ENCODE results near the gene UTF1.

Gene UTF1

GRCh38 chr10:133254421-133255120, 24.6 kb downstream of the UTF1 start:
- H3K27ac ChIP-seq (ENCODE audit: insufficient read depth in 1 of 2, low read depth in 1 of 2, low read length in 2 of 2, poor library complexity in 1 of 2, severe bottlenecking in 2 of 2) = no peak overlapping the region
- 97% methylated on average over 9 of the region's 13 CpGs for WGBS (ENCODE audit: insufficient coverage)
- ChIA-PET CTCF (interaction anchor here (0.7 to 6.8 kb wide), 2 partner anchors 9 to 23 kb away, joined by 4 to 112 read pairs; partner anchors contain the start of gene ADAM8), POLR2A (no interaction called here)
- no peaks in the 10 kb centered on the region for H3K9me3 ChIP-seq (ENCODE audit: control extremely low read depth in 1 of 5, control insufficient read depth in 4 of 5, insufficient read depth in 2 of 5, low read depth in 1 of 5, low read length in 4 of 5)
- H3K4me1 ChIP-seq (ENCODE audit: control extremely low read depth in 1 of 4, control insufficient read depth in 4 of 4, insufficient read depth in 4 of 4, low read length in 3 of 4) = peaks cover 5 to 41% (median 36%) of the 10 kb centered on the region in 4 experiments
- H3K27me3 ChIP-seq (replicated peaks in 2 of 5; ENCODE audit: control insufficient read depth in 4 of 5, insufficient read depth in 5 of 5, low read length in 4 of 5) = no peaks in the 10 kb centered on the region
- no peaks in the 10 kb centered on the region for H3K36me3 ChIP-seq (ENCODE audit: control insufficient read depth in 4 of 4, insufficient read depth in 4 of 4, low read length in 3 of 4)
- DNase-seq = no peak
- no peak overlapping the region for H3K4me3 ChIP-seq (ENCODE audit: control insufficient read depth in 1 of 7, extremely low read depth in 1 of 7, insufficient read depth in 4 of 7, low read depth in 2 of 7, low read length in 6 of 7)

DNA sequence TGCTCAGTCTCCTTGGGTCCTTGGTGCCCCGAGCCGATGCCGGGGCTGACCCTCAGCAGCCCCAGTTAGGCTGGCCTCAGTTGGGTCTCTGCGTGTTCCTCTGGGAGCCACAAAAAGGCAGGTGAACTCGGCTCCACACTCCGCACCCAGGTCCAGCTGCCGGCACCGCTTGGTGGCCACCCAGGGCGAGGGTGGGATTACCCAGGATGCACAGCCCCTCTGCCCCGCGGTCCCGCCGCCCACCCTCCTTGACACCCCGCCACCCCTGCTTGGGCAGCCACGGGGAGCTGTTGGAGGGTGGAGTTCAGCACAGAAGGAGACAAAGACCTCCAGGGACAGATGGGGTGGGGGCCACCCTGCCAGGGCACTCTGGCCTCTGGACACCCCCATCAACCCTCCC, 25.3 kb downstream of the UTF1 start:
- H3K9me3 ChIP-seq (ENCODE audit: control extremely low read depth in 1 of 5, control insufficient read depth in 4 of 5, insufficient read depth in 2 of 5, low read depth in 1 of 5, low read length in 4 of 5) = no peaks in the 10 kb centered on the region
- H3K4me3 ChIP-seq (ENCODE audit: control insufficient read depth in 1 of 7, extremely low read depth in 1 of 7, insufficient read depth in 4 of 7, low read depth in 2 of 7, low read length in 6 of 7) = no peak overlapping the region
- ChIA-PET POLR2A (no interaction called here), CTCF (interaction anchor here (6.7 to 6.8 kb wide), 2 partner anchors 9 to 22 kb away, joined by 44 to 112 read pairs; partner anchors contain the start of gene ADAM8)
- H3K27ac ChIP-seq (ENCODE audit: insufficient read depth in 1 of 2, low read depth in 1 of 2, low read length in 2 of 2, poor library complexity in 1 of 2, severe bottlenecking in 2 of 2) = no peak overlapping the region
- 93% methylated on average over 6 of the region's 15 CpGs for WGBS (ENCODE audit: insufficient coverage)
- no peaks in the 10 kb centered on the region for H3K27me3 ChIP-seq (replicated peaks in 2 of 5; ENCODE audit: control insufficient read depth in 4 of 5, insufficient read depth in 5 of 5, low read length in 4 of 5)
- H3K36me3 ChIP-seq (ENCODE audit: control insufficient read depth in 4 of 4, insufficient read depth in 4 of 4, low read length in 3 of 4) = no peaks in the 10 kb centered on the region
- DNase-seq = no peak
- peaks cover 5 to 48% (median 43%) of the 10 kb centered on the region in 4 experiments for H3K4me1 ChIP-seq (ENCODE audit: control extremely low read depth in 1 of 4, control insufficient read depth in 4 of 4, insufficient read depth in 4 of 4, low read length in 3 of 4)

DNA sequence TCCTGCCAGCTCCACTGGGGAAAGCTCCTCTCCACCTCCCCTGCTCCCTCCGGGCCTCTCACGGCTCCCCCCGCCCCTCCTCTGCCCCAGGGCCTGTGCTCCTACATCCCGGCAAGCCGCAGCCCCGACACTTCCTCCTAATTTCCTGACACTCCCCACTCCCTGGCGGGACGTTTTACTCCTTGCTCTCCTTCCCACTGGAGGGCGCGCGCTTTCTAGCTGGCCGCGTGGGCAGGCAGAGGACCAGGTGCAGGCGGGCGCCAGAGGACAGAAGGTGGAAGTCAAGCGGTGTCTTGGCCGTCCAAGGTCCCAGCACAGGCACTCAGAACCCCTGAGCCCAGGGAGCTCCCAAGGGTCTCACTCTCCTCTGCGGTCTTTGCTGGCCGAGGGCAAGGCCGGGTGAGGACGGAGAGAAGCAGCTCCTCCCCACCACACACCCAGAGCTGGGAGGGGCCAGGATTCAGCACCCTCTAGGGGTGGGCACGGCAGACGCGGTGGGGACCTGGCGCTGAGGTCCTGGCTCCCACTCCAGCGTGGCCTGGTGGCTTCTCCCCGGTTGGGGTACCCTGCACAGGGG, 27.6 kb downstream of the UTF1 start:
- DNase-seq = peak in 2 of 3 donors; percentile 59 to 71
- H3K27ac ChIP-seq (ENCODE audit: insufficient read depth in 1 of 2, low read depth in 1 of 2, low read length in 2 of 2, poor library complexity in 1 of 2, severe bottlenecking in 2 of 2) = peak overlapping the region in 1 of 2 experiments; percentile 79
- H3K36me3 ChIP-seq (ENCODE audit: control insufficient read depth in 4 of 4, insufficient read depth in 4 of 4, low read length in 3 of 4) = peaks cover 0 to 2% (median 0%) of the 10 kb centered on the region in 4 experiments
- WGBS (ENCODE audit: insufficient coverage) = 0% methylated on average over 18 of the region's 27 CpGs
- no peaks in the 10 kb centered on the region for H3K9me3 ChIP-seq (ENCODE audit: control extremely low read depth in 1 of 5, control insufficient read depth in 4 of 5, insufficient read depth in 2 of 5, low read depth in 1 of 5, low read length in 4 of 5)
- ChIA-PET CTCF (interaction anchor here (0.5 to 6.8 kb wide), 9 partner anchors 11 to 114 kb away, joined by 3 to 112 read pairs (median 8); partner anchors contain the start of gene ADAM8), POLR2A (interaction anchor here (0.9 to 3.2 kb wide), 5 partner anchors 10 to 24 kb away, joined by 3 to 54 read pairs (median 11); partner anchors contain the start of gene ADAM8)
- H3K4me1 ChIP-seq (ENCODE audit: control extremely low read depth in 1 of 4, control insufficient read depth in 4 of 4, insufficient read depth in 4 of 4, low read length in 3 of 4) = peaks cover 8 to 66% (median 62%) of the 10 kb centered on the region in 4 experiments
- peak overlapping the region in 4 of 7 experiments; percentile 40 to 52 (median 44) for H3K4me3 ChIP-seq (ENCODE audit: control insufficient read depth in 1 of 7, extremely low read depth in 1 of 7, insufficient read depth in 4 of 7, low read depth in 2 of 7, low read length in 6 of 7)
- H3K27me3 ChIP-seq (replicated peaks in 2 of 5; ENCODE audit: control insufficient read depth in 4 of 5, insufficient read depth in 5 of 5, low read length in 4 of 5) = no peaks in the 10 kb centered on the region

DNA sequence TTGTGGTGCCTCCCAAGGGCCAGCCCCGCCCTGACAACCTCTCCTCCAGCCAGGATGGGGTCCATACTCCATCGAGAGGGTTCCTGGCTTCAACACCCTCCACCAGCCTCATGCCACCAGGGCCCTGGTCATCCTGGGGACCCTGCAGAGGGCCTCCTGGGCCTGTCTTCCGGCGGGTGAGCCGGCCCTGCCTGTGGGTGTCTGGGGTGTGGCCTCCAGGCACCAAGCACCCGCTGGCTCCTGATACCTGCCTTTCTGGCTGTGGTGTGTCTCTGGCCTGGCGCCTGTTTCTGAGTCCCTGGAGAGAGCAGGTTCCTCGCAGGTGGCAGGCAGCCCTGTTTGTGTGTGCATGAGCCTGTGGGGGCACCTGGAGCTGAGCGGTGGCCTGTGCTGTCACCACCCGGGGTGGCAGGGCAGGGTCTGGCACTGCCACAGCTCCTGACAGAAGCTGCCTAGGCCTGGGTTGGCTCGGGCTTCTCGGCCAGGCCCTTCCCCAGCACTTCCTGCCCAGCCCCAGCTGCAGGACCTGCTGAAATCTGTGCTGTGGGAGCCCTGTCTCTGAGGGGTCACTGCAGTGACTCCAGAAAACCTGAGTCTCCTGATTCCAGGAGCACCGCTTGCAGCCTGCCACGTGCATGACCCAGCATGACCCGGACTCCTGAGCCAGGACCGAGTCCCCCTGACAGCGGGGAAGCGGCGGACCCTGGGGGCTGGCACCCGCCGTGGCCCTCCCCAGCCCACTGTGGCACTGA, 28.2 kb downstream of the UTF1 start:
- H3K27ac ChIP-seq (ENCODE audit: insufficient read depth in 1 of 2, low read depth in 1 of 2, low read length in 2 of 2, poor library complexity in 1 of 2, severe bottlenecking in 2 of 2) = peak overlapping the region in 1 of 2 experiments; percentile 79
- CTCF ChIA-PET = interaction anchor here (1.1 to 6.8 kb wide), 10 partner anchors 11 to 115 kb away, joined by 3 to 112 read pairs (median 7); partner anchors contain the start of gene ADAM8
- DNase-seq = peak in 2 of 3 donors; percentile 62 to 73
- POLR2A ChIA-PET = interaction anchor here (0.9 to 3.2 kb wide), 7 partner anchors 11 to 24 kb away, joined by 3 to 54 read pairs (median 4); partner anchors contain the start of gene ADAM8
- no peaks in the 10 kb centered on the region for H3K27me3 ChIP-seq (replicated peaks in 2 of 5; ENCODE audit: control insufficient read depth in 4 of 5, insufficient read depth in 5 of 5, low read length in 4 of 5)
- H3K9me3 ChIP-seq (ENCODE audit: control extremely low read depth in 1 of 5, control insufficient read depth in 4 of 5, insufficient read depth in 2 of 5, low read depth in 1 of 5, low read length in 4 of 5) = no peaks in the 10 kb centered on the region
- H3K4me1 ChIP-seq (ENCODE audit: control extremely low read depth in 1 of 4, control insufficient read depth in 4 of 4, insufficient read depth in 4 of 4, low read length in 3 of 4) = peaks cover 8 to 72% (median 68%) of the 10 kb centered on the region in 4 experiments
- WGBS (ENCODE audit: insufficient coverage) = 20% methylated on average over 14 of the region's 21 CpGs
- peak overlapping the region in 4 of 7 experiments; percentile 11 to 41 (median 34) for H3K4me3 ChIP-seq (ENCODE audit: control insufficient read depth in 1 of 7, extremely low read depth in 1 of 7, insufficient read depth in 4 of 7, low read depth in 2 of 7, low read length in 6 of 7)
- peaks cover 0 to 9% (median under 1%) of the 10 kb centered on the region in 4 experiments for H3K36me3 ChIP-seq (ENCODE audit: control insufficient read depth in 4 of 4, insufficient read depth in 4 of 4, low read length in 3 of 4)

DNA sequence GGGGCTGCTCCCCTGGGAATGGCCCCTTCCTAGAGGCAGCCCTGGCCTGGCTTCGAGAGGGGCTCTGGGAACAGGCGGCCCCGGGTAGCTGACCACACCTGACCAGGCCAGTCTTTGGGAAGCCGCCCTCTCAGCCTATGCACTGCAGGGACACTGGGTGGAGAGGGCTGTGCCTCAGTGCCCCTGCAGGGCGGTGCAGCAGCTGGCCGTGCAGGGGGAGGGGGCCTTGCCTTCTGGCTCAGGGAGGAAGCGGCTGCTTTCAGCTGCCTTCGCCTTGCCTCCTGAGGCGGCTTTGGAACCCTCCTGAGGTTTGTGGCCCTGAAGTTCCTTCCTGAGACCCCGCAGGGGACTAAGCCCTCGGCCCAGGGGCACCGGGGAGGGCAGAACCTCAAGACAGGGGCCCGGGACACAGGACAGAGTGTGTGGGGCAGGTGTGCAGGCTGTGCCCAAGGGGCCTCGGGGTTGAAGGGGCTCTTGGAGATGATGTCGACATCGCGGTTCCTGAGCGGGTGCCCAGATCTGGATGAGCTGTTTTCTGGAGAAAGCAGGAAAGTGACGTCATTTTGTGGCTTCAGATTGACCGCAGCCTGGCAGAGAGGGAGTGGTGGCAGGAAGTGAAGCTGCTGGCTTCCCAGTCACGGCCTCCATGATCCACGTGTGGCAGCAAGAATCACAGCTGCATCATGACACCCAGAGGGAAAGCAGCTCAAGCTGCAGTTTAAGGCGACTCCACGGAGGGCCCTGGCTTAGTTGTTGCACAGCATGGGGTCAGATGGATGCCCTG, 29.0 kb downstream of the UTF1 start:
- H3K9me3 ChIP-seq (ENCODE audit: control extremely low read depth in 1 of 5, control insufficient read depth in 4 of 5, insufficient read depth in 2 of 5, low read depth in 1 of 5, low read length in 4 of 5) = no peaks in the 10 kb centered on the region
- H3K36me3 ChIP-seq (ENCODE audit: control insufficient read depth in 4 of 4, insufficient read depth in 4 of 4, low read length in 3 of 4) = peaks cover 0 to 15% (median 2%) of the 10 kb centered on the region in 4 experiments
- peak overlapping the region in 4 of 7 experiments; percentile 15 to 40 (median 34) for H3K4me3 ChIP-seq (ENCODE audit: control insufficient read depth in 1 of 7, extremely low read depth in 1 of 7, insufficient read depth in 4 of 7, low read depth in 2 of 7, low read length in 6 of 7)
- 2% methylated on average over 24 of the region's 24 CpGs for WGBS (ENCODE audit: insufficient coverage)
- peaks cover 8 to 72% (median 68%) of the 10 kb centered on the region in 4 experiments for H3K4me1 ChIP-seq (ENCODE audit: control extremely low read depth in 1 of 4, control insufficient read depth in 4 of 4, insufficient read depth in 4 of 4, low read length in 3 of 4)
- ChIA-PET CTCF (interaction anchor here (0.9 to 6.8 kb wide), 10 partner anchors 9 to 354 kb away, joined by 3 to 112 read pairs (median 6); partner anchors contain the start of gene ADAM8), POLR2A (interaction anchor here (0.7 to 3.2 kb wide), 6 partner anchors 12 to 49 kb away, joined by 3 to 54 read pairs (median 8); partner anchors contain the start of gene ADAM8)
- peak; percentile 99 for DNase-seq
- no peaks in the 10 kb centered on the region for H3K27me3 ChIP-seq (replicated peaks in 2 of 5; ENCODE audit: control insufficient read depth in 4 of 5, insufficient read depth in 5 of 5, low read length in 4 of 5)
- peak overlapping the region in 1 of 2 experiments; percentile 79 for H3K27ac ChIP-seq (ENCODE audit: insufficient read depth in 1 of 2, low read depth in 1 of 2, low read length in 2 of 2, poor library complexity in 1 of 2, severe bottlenecking in 2 of 2)

- Histone ChIP-seq H3K36me3 (ENCODE audit: control insufficient read depth in 4 of 4, insufficient read depth in 4 of 4, low read length in 3 of 4) (peaks cover 0 to 20% (median 4%) of the 10 kb centered on the region in 4 experiments), H3K27ac (ENCODE audit: insufficient read depth in 1 of 2, low read depth in 1 of 2, low read length in 2 of 2, poor library complexity in 1 of 2, severe bottlenecking in 2 of 2) (peak overlapping the region in 1 of 2 experiments; percentile 52), H3K4me1 (ENCODE audit: control extremely low read depth in 1 of 4, control insufficient read depth in 4 of 4, insufficient read depth in 4 of 4, low read length in 3 of 4) (peaks cover 8 to 74% (median 70%) of the 10 kb centered on the region in 4 experiments), H3K27me3 (replicated peaks in 2 of 5; ENCODE audit: control insufficient read depth in 4 of 5, insufficient read depth in 5 of 5, low read length in 4 of 5) (no peaks in the 10 kb centered on the region), H3K9me3 (ENCODE audit: control extremely low read depth in 1 of 5, control insufficient read depth in 4 of 5, insufficient read depth in 2 of 5, low read depth in 1 of 5, low read length in 4 of 5) (no peaks in the 10 kb centered on the region), H3K4me3 (ENCODE audit: control insufficient read depth in 1 of 7, extremely low read depth in 1 of 7, insufficient read depth in 4 of 7, low read depth in 2 of 7, low read length in 6 of 7) (peak overlapping the region in 2 of 7 experiments; percentile 35 to 40)
- ChIA-PET POLR2A (interaction anchor here (0.7 to 3.2 kb wide), 4 partner anchors 12 to 48 kb away, joined by 3 to 54 read pairs (median 20); partner anchors contain the start of gene ADAM8), CTCF (interaction anchor here (0.9 to 6.8 kb wide), 6 partner anchors 8 to 354 kb away, joined by 3 to 112 read pairs (median 9); partner anchors contain the start of gene ADAM8)
- 14% methylated on average over 12 of the region's 12 CpGs for WGBS (ENCODE audit: insufficient coverage)
- no peak for DNase-seq
These were observed 29.6 kb downstream of the UTF1 start for GRCh38 chr10:133259602-133259989.
